ENCODE results near the gene LDB1.

DNA sequence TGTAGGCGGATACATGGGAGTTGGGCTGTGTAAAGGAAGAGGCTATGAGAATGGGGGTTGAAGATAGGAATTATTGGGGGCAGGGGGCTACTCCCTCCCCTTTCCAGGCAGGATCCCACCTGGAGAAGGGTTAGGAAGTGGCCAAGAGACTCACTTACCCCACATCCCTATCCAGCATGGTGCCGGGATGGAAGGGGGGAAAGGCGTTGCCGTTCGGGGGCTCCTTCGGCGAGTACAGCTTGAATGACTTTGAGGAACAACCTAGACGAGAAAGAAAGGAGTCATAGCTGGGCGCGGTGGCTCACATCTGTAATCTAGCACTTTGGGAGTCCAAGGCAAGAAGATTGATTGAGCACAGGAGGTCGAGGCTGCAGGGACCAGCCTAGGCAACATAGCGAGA, 8.9 kb downstream of the LDB1 start:
- TF ChIP-seq POLR2AphosphoS5 (IDR thresholded peaks at IDR 0.05; ENCODE audit: low read depth, low read length) (no peak), TAF1 (IDR thresholded peaks at IDR 0.05; ENCODE audit: borderline replicate concordance, insufficient read depth, low read length) (no peak)
